ENCODE results near the gene CRYL1.

CRYL1 gene

GRCh38 chr13:20398459-20398858 is 127.2 kb downstream of the CRYL1 start:
- TF ChIP-seq REPIN1 (tag by site-specific recombination; IDR thresholded peaks at IDR 0.05; ENCODE audit: low read depth) (no peak), ZBTB49 (tag by site-specific recombination; IDR thresholded peaks at IDR 0.05; ENCODE audit: low read depth) (no peak), KLF9 (tag by site-specific recombination; IDR thresholded peaks at IDR 0.05; ENCODE audit: low read depth) (no peak), ZNF664 (tag by site-specific recombination; IDR thresholded peaks at IDR 0.05) (no peak), ZNF169 (tag by site-specific recombination; IDR thresholded peaks at IDR 0.05) (no peak), ZFP69B (tag by site-specific recombination; IDR thresholded peaks at IDR 0.05) (no peak), ZNF157 (tag by site-specific recombination; IDR thresholded peaks at IDR 0.05) (no peak)
- no peak overlapping the region for H3K27ac ChIP-seq (ENCODE audit: extremely low read depth, low read depth, low read length)
- POLR2A ChIA-PET = no interaction called here
- no peaks in the 10 kb centered on the region for H3K36me3 ChIP-seq (ENCODE audit: control insufficient read depth in 2 of 2, insufficient read depth in 1 of 2, low read length in 2 of 2)
- H3K9me3 ChIP-seq (ENCODE audit: control insufficient read depth, insufficient read depth, low read depth, low read length) = no peaks in the 10 kb centered on the region
- H3K4me1 ChIP-seq (ENCODE audit: control insufficient read depth, insufficient read depth, low read length) = no peaks in the 10 kb centered on the region
- H3K4me3 ChIP-seq (ENCODE audit: low read depth, low read length) = no peak overlapping the region
- CTCF ChIA-PET = no interaction called here

GRCh38 chr13:20397896-20398295 is 127.8 kb downstream of the CRYL1 start:
- Histone ChIP-seq H3K9me3 (ENCODE audit: control insufficient read depth, insufficient read depth, low read depth, low read length) (no peaks in the 10 kb centered on the region), H3K27ac (ENCODE audit: extremely low read depth, low read depth, low read length) (no peak overlapping the region), H3K4me1 (ENCODE audit: control insufficient read depth, insufficient read depth, low read length) (no peaks in the 10 kb centered on the region), H3K36me3 (ENCODE audit: control insufficient read depth in 2 of 2, insufficient read depth in 1 of 2, low read length in 2 of 2) (no peaks in the 10 kb centered on the region), H3K4me3 (ENCODE audit: low read depth, low read length) (no peak overlapping the region)
- ChIA-PET POLR2A (no interaction called here), CTCF (interaction anchor here (1.1 kb wide), 1 partner anchor 13 kb away, joined by 3 read pairs; no protein-coding TSS in a partner anchor)
- TF ChIP-seq HIC1 (tag by site-specific recombination; IDR thresholded peaks at IDR 0.05) = no peak

- Histone ChIP-seq H3K36me3 (ENCODE audit: control insufficient read depth in 2 of 2, insufficient read depth in 1 of 2, low read length in 2 of 2) (no peaks in the 10 kb centered on the region), H3K4me1 (ENCODE audit: control insufficient read depth, insufficient read depth, low read length) (no peaks in the 10 kb centered on the region), H3K4me3 (ENCODE audit: low read depth, low read length) (no peak overlapping the region), H3K27ac (ENCODE audit: extremely low read depth, low read depth, low read length) (no peak overlapping the region), H3K9me3 (ENCODE audit: control insufficient read depth, insufficient read depth, low read depth, low read length) (no peaks in the 10 kb centered on the region)
- POLR2A ChIA-PET = no interaction called here
- CTCF ChIA-PET = no interaction called here
- TF ChIP-seq SCRT2 (tag by site-specific recombination; IDR thresholded peaks at IDR 0.05) (no peak), SP7 (tag by site-specific recombination; IDR thresholded peaks at IDR 0.05) (no peak), HOXD13 (CRISPR knock-in tag; IDR thresholded peaks at IDR 0.05; ENCODE audit: borderline replicate concordance) (no peak), ZNF501 (tag by site-specific recombination; IDR thresholded peaks at IDR 0.05) (no peak), ZNF2 (tag by site-specific recombination; IDR thresholded peaks at IDR 0.05) (no peak), ZNF449 (tag by site-specific recombination; IDR thresholded peaks at IDR 0.05) (no peak), ZNF112 (tag by site-specific recombination; IDR thresholded peaks at IDR 0.05) (no peak), INSM2 (tag by site-specific recombination; IDR thresholded peaks at IDR 0.05) (no peak), ZBTB8A (tag by site-specific recombination; IDR thresholded peaks at IDR 0.05) (no peak), HIC1 (tag by site-specific recombination; IDR thresholded peaks at IDR 0.05) (no peak), ZNF362 (tag by site-specific recombination; IDR thresholded peaks at IDR 0.05) (no peak), ZNF10 (tag by site-specific recombination; IDR thresholded peaks at IDR 0.05) (no peak)
Measured at GRCh38 chr13:20395061-20395916, 130.4 kb downstream of the CRYL1 start.
